IMR-90 (cell line): ENCODE data around the gene FNBP1. TPM values are rescaled to one million over a fixed set of nuclear protein-coding genes. Genes with fewer than 3 reads are reported as not detected.

Source experiments
- ATAC-seq: fragments of 200-7000 bp; cut with Tn5 transposase; 2 replicates; pipeline ENCODE4 v1.9.1; 2020; ENCODE audit warnings: low read depth, mild to moderate bottlenecking, moderate library complexity
- BruUV-seq: library from RNA; stranded (reverse); fragments of 400-500 nt; replicated peaks from 2 replicates; lab custom pipeline; 2021; lab: Mats Ljungman, UMichigan
- CTCF ChIA-PET: fragments of 300-600 bp; formaldehyde crosslinking; extraction: SDS; loops from one replicate; lab custom pipeline; 2021; ENCODE audit warnings: antibody characterized with exemption; lab: Yijun Ruan, JAX
- POLR2A ChIA-PET: fragments of 300-600 bp; sonication (Branson Sonifier 250); formaldehyde crosslinking; loops from one replicate; lab custom pipeline; 2022; ENCODE audit warnings: antibody characterized with exemption; ENCODE audit not compliant: unreplicated experiment; lab: Charles Lee
- DNase-seq: peaks from one replicate; pipeline ENCODE4 v3.0.0; 2013
- H2AFZ ChIP-seq: replicated peaks from 2 replicates; pipeline ENCODE3; 2013; ENCODE audit warnings: low read length, mild to moderate bottlenecking; ENCODE audit not compliant: poor library complexity
- H2AK5ac ChIP-seq: 2 replicates; pipeline ENCODE4 v1.6.1; 2013; ENCODE audit warnings: low read depth, low read length, inconsistent platforms
- H2AK9ac ChIP-seq: replicated peaks from 2 replicates; pipeline ENCODE3; 2013; ENCODE audit warnings: mild to moderate bottlenecking, low read depth, low read length, moderate library complexity; ENCODE audit not compliant: poor library complexity
- H2BK120ac ChIP-seq: 2 replicates; pipeline ENCODE4 v1.6.1; 2013; ENCODE audit warnings: low read depth, low read length, inconsistent platforms
- H2BK15ac ChIP-seq: 3 replicates; pipeline ENCODE4 v1.6.1; 2013; ENCODE audit warnings: low read depth, low read length, inconsistent platforms
- H2BK20ac ChIP-seq: 2 replicates; pipeline ENCODE4 v1.6.1; 2013; ENCODE audit warnings: low read depth, mild to moderate bottlenecking, inconsistent platforms, low read length, moderate library complexity
- H2BK5ac ChIP-seq: 2 replicates; pipeline ENCODE4 v1.6.1; 2013; ENCODE audit warnings: mild to moderate bottlenecking, low read depth, low read length, inconsistent platforms; ENCODE audit not compliant: poor library complexity, severe bottlenecking
- H3K14ac ChIP-seq: replicated peaks from 2 replicates; pipeline ENCODE4 v1.6.1; 2013; ENCODE audit warnings: low read depth, low read length, inconsistent platforms
- H3K18ac ChIP-seq: 2 replicates; pipeline ENCODE4 v1.6.1; 2013; ENCODE audit warnings: low read depth, low read length, control low read depth
- H3K23ac ChIP-seq: 2 replicates; pipeline ENCODE4 v1.6.1; 2013; ENCODE audit warnings: low read depth, low read length, inconsistent platforms
- H3K27ac ChIP-seq: 2 replicates; pipeline ENCODE4 v1.5.1; 2013; ENCODE audit warnings: mild to moderate bottlenecking, control low read depth, low read length; ENCODE audit not compliant: insufficient read depth
- H3K27me3 ChIP-seq: 2 replicates; pipeline ENCODE4 v1.6.1; 2013; ENCODE audit warnings: low read length; ENCODE audit not compliant: control insufficient read depth, insufficient read depth
- H3K36me3 ChIP-seq: 2 replicates; pipeline ENCODE4 v1.6.1; 2013; ENCODE audit warnings: low read length, mixed read lengths; ENCODE audit not compliant: control insufficient read depth, insufficient read depth
- H3K4ac ChIP-seq: 2 replicates; pipeline ENCODE4 v1.6.1; 2013; ENCODE audit warnings: low read depth, low read length, inconsistent platforms
- H3K4me1 ChIP-seq: 2 replicates; pipeline ENCODE4 v1.6.1; 2013; ENCODE audit warnings: low read length, mixed read lengths; ENCODE audit not compliant: control insufficient read depth, insufficient read depth
- H3K4me2 ChIP-seq: 2 replicates; pipeline ENCODE4 v1.6.1; 2013; ENCODE audit warnings: low read depth, mild to moderate bottlenecking, control low read depth, low read length, moderate library complexity
- H3K4me3 ChIP-seq: 2 replicates; pipeline ENCODE4 v1.5.1; 2013; ENCODE audit warnings: low read depth, mild to moderate bottlenecking, control low read depth, low read length, moderate library complexity; ENCODE audit not compliant: insufficient read depth
- H3K56ac ChIP-seq: 2 replicates; pipeline ENCODE4 v1.6.1; 2013; ENCODE audit warnings: low read length, inconsistent platforms; ENCODE audit not compliant: insufficient read depth; ENCODE audit errors: extremely low read depth
- H3K79me1 ChIP-seq, 2 experiments: 2 replicates each; pipeline ENCODE4 v1.6.1; 2013; ENCODE audit warnings: low read length in 2 of 2, inconsistent platforms in 1 of 2, low read depth in 1 of 2
- H3K9ac ChIP-seq: 2 replicates; pipeline ENCODE4 v1.6.1; 2013; ENCODE audit warnings: low read depth, low read length, control low read depth
- H3K9me1 ChIP-seq: 2 replicates; pipeline ENCODE4 v1.6.1; 2013; ENCODE audit warnings: low read length, inconsistent platforms; ENCODE audit not compliant: insufficient read depth
- H3K9me3 ChIP-seq: 2 replicates; pipeline ENCODE4 v1.6.1; 2013; ENCODE audit warnings: low read length; ENCODE audit not compliant: control insufficient read depth, insufficient read depth
- H4K20me1 ChIP-seq: 2 replicates; pipeline ENCODE4 v1.6.1; 2013; ENCODE audit warnings: low read length, inconsistent platforms; ENCODE audit not compliant: insufficient read depth
- H4K5ac ChIP-seq: 2 replicates; pipeline ENCODE4 v1.6.1; 2013; ENCODE audit warnings: mild to moderate bottlenecking, low read depth, low read length, control low read depth
- H4K8ac ChIP-seq, 2 experiments: 2 replicates each; pipeline ENCODE4 v1.6.1; 2013; ENCODE audit warnings: low read depth in 2 of 2, low read length in 2 of 2, control low read depth in 1 of 2, inconsistent platforms in 1 of 2
- H4K91ac ChIP-seq: 2 replicates; pipeline ENCODE4 v1.6.1; 2013; ENCODE audit warnings: low read depth, low read length, inconsistent platforms; ENCODE audit not compliant: insufficient read depth
- BHLHE40 ChIP-seq: fragments of 150-350 bp; IDR thresholded peaks from 2 replicates; pipeline ENCODE4 v1.6.1; 2016; ENCODE audit warnings: mild to moderate bottlenecking, low read depth, low read length
- CEBPB ChIP-seq: IDR thresholded peaks from 2 replicates; pipeline ENCODE4 v1.6.1; 2012; ENCODE audit warnings: low read depth, low read length, improper control_type of control experiment
- CHD1 ChIP-seq: IDR thresholded peaks from 2 replicates; pipeline ENCODE4 v1.6.1; 2012; ENCODE audit warnings: low read depth, low read length, improper control_type of control experiment
- CTCF ChIP-seq: conservative IDR thresholded peaks from 2 replicates; pipeline ENCODE4 v1.5.1; 2012; ENCODE audit warnings: mild to moderate bottlenecking, low read depth, low read length, improper control_type of control experiment
- FOS ChIP-seq: fragments of 150-350 bp; IDR thresholded peaks from 2 replicates; pipeline ENCODE4 v1.6.1; 2016; ENCODE audit warnings: low read depth, low read length
- MAFK ChIP-seq: IDR thresholded peaks from 2 replicates; pipeline ENCODE4 v1.6.1; 2012; ENCODE audit warnings: low read depth, low read length, improper control_type of control experiment
- MAZ ChIP-seq: IDR thresholded peaks from 2 replicates; pipeline ENCODE4 v1.6.1; 2012; ENCODE audit warnings: low read depth, mild to moderate bottlenecking, low read length, improper control_type of control experiment, moderate library complexity, borderline replicate concordance
- MXI1 ChIP-seq: IDR thresholded peaks from 2 replicates; pipeline ENCODE4 v1.6.1; 2012; ENCODE audit warnings: low read depth, mild to moderate bottlenecking, low read length, moderate library complexity, borderline replicate concordance
- NFE2L2 ChIP-seq: fragments of 150-350 bp; IDR thresholded peaks from 2 replicates; pipeline ENCODE4 v1.6.1; 2016; ENCODE audit warnings: low read depth, mild to moderate bottlenecking, low read length
- POLR2A ChIP-seq: IDR thresholded peaks from 2 replicates; pipeline ENCODE4 v1.6.1; 2012; ENCODE audit warnings: mild to moderate bottlenecking, low read depth, low read length
- RAD21 ChIP-seq: IDR thresholded peaks from 2 replicates; pipeline ENCODE4 v1.6.1; 2012; ENCODE audit warnings: low read length, improper control_type of control experiment
- RCOR1 ChIP-seq: IDR thresholded peaks from 2 replicates; pipeline ENCODE4 v1.6.1; 2012; ENCODE audit warnings: mild to moderate bottlenecking, low read length, improper control_type of control experiment; ENCODE audit not compliant: insufficient replicate concordance
- RFX5 ChIP-seq: IDR thresholded peaks from 2 replicates; pipeline ENCODE4 v1.8.0; 2012; ENCODE audit warnings: low read depth, mild to moderate bottlenecking, low read length, moderate library complexity
- SMC3 ChIP-seq: fragments of 150-350 bp; IDR thresholded peaks from 2 replicates; pipeline ENCODE4 v1.6.1; 2016; ENCODE audit warnings: low read depth, mild to moderate bottlenecking, antibody characterized with exemption, low read length, moderate library complexity
- USF2 ChIP-seq: fragments of 150-350 bp; IDR thresholded peaks from 2 replicates; pipeline ENCODE4 v1.6.1; 2017; ENCODE audit warnings: mild to moderate bottlenecking, antibody characterized with exemption, low read length, low read depth
- WGBS, 2 experiments: methylation state at CpG; one replicate each; pipeline versions ENCODE4 v1.1.5 to v1.1.7; 2013; ENCODE audit warnings: missing lambda C conversion rate in 2 of 2; ENCODE audit not compliant: insufficient read length in 1 of 2; ENCODE audit errors: extremely low coverage in 2 of 2; 5-methylcytosine and 5-hydroxymethylcytosine counted together
- dilution Hi-C: fragments of 300-500 bp; cut with HindIII; formaldehyde crosslinking; loops from one replicate; pipeline ENCODE4 v1.14.3; 2018; ENCODE audit warnings: low sequenced_read_pairs; ENCODE audit not compliant: unreplicated experiment
- in situ Hi-C: fragments of 300-500 bp; cut with MboI; formaldehyde crosslinking; loops from 3 replicates; pipeline ENCODE4 v1.14.3; 2019; ENCODE audit warnings: low sequenced_read_pairs, inconsistent platforms, mixed read lengths
- intact Hi-C: fragments of 100-400 bp; cut with micrococcal nuclease; formaldehyde crosslinking; loops from 2 replicates; pipeline ENCODE4 v1.10.0; 2022
- polyA plus RNA-seq, 3 experiments: library from polyadenylated mRNA; depleted of rRNA; stranded (reverse); fragments of >200 nt; gene quantifications; 2 replicates each; pipeline ENCODE4 v1.2.3, GENCODE V29; 2012; ENCODE audit warnings: low replicate concordance in 1 of 3
- total RNA-seq: library from RNA; depleted of rRNA; stranded (reverse); fragments of >200 nt; gene quantifications from 2 replicates; pipeline ENCODE4 v1.2.3, GENCODE V29; 2012

The FNBP1 gene
- total and polyA plus RNA-seq, 2 of the 4 experiments (the other 2 are of a cell fraction): 10.3 to 15.4 TPM

GRCh38 chr9:129895376-129896268, 147.4 kb downstream of the FNBP1 start:
- H2BK20ac ChIP-seq: no peak overlapping the region
- H2BK15ac ChIP-seq: no peak overlapping the region
- no peak overlapping the region for H3K4me3 ChIP-seq
- DNase-seq: no peak
- H3K23ac ChIP-seq: no peak overlapping the region
- H3K56ac ChIP-seq: no peak overlapping the region
- intact Hi-C loops (no loop called here), in situ Hi-C loops (loop anchor here (25.0 kb wide), 1 partner anchor 167 kb away; the partner anchor contains the start of gene GPR107), dilution Hi-C loops (no loop called here)
- H3K9ac ChIP-seq: no peak overlapping the region
- no CpG with 5 or more reads among the region's 17 CpGs for WGBS, 2 experiments
- H2BK5ac ChIP-seq: no peak overlapping the region
- TF ChIP-seq RCOR1: no peak
- no peak for TF ChIP-seq POLR2A
- TF ChIP-seq RFX5: no peak
- no peak for TF ChIP-seq CTCF
- TF ChIP-seq MXI1: no peak
- TF ChIP-seq MAFK: no peak
- no peak for TF ChIP-seq BHLHE40
- no peak for TF ChIP-seq MAZ
- no peak for TF ChIP-seq RAD21
- no peak for TF ChIP-seq CEBPB
- TF ChIP-seq SMC3: no peak
- TF ChIP-seq USF2: no peak
- TF ChIP-seq FOS: no peak
- TF ChIP-seq CHD1: no peak
- TF ChIP-seq NFE2L2: no peak
- BruUV-seq: no TSS peak
- H3K4ac ChIP-seq: no peak overlapping the region
- H3K18ac ChIP-seq: no peak overlapping the region
- ATAC-seq: no peak
- H3K27me3 ChIP-seq: no peaks in the 10 kb centered on the region
- H3K79me1 ChIP-seq: no peaks in the 10 kb centered on the region
- no peak overlapping the region for H4K91ac ChIP-seq
- H3K4me2 ChIP-seq: no peak overlapping the region
- no peak overlapping the region for H3K14ac ChIP-seq
- no peak overlapping the region for H4K8ac ChIP-seq
- peaks cover 2% of the 10 kb centered on the region; the same call in 1 of the 2 replicates for H3K4me1 ChIP-seq
- no peak overlapping the region for H2AFZ ChIP-seq
- ChIA-PET POLR2A (no interaction called here), CTCF (no interaction called here)
- H3K9me1 ChIP-seq: no peaks in the 10 kb centered on the region
- H2AK5ac ChIP-seq: no peak overlapping the region
- no peak overlapping the region for H4K5ac ChIP-seq
- H4K20me1 ChIP-seq: no peaks in the 10 kb centered on the region
- no peak overlapping the region for H2BK120ac ChIP-seq
- H2AK9ac ChIP-seq: no peak overlapping the region
- H3K27ac ChIP-seq: no peak overlapping the region
- H3K36me3 ChIP-seq: peaks cover 21% of the 10 kb centered on the region
- H3K9me3 ChIP-seq: no peaks in the 10 kb centered on the region
